GM20000 (cell line): ENCODE measurements around the gene SIVA1.

ENCODE experiments used
- DNase-seq: peaks from one replicate; pipeline ENCODE4 v3.0.0; 2012; ENCODE audit warnings: low spot score
- TF ChIP-seq, protein P1 (sequence below): IDR thresholded peaks from 2 replicates; pipeline ENCODE4 v1.5.1; 2012; ENCODE audit warnings: mild to moderate bottlenecking, control low read depth; ENCODE audit errors: extremely low read depth, missing control alignments

Gene SIVA1

DNA sequence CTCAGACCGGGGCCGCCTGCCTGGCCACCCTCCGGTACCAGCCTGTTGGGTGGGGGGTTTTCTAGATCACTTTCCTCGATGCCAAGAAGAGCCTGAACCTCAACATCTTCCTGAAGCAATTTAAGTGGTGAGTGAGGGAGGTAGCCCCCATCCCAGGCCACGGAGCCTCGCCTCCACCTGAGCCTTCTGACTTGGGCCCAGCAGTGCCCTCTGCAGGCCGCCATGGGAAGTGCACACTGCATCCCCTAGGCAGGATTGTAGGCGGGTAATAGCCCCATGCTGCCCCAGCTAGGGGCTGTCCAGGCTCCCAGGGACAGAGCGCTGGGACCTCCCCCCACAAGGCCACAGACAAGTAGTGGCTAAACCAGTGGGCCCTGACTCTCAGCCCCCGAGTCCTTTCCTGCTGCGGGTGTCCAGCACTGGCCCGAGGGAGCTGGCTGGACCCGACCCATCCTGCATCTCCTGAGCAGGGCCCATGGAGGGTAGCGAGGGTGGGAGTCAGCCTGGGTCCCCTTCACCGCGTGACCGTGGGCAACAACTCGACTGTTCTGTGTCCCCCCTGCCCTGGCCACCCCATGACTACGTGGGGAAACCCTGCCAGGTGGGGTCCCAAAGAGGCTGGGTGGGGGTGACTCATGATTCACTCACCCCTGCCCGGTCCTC, 44.2 kb upstream of the SIVA1 start:
- TF ChIP-seq, protein P1, sequence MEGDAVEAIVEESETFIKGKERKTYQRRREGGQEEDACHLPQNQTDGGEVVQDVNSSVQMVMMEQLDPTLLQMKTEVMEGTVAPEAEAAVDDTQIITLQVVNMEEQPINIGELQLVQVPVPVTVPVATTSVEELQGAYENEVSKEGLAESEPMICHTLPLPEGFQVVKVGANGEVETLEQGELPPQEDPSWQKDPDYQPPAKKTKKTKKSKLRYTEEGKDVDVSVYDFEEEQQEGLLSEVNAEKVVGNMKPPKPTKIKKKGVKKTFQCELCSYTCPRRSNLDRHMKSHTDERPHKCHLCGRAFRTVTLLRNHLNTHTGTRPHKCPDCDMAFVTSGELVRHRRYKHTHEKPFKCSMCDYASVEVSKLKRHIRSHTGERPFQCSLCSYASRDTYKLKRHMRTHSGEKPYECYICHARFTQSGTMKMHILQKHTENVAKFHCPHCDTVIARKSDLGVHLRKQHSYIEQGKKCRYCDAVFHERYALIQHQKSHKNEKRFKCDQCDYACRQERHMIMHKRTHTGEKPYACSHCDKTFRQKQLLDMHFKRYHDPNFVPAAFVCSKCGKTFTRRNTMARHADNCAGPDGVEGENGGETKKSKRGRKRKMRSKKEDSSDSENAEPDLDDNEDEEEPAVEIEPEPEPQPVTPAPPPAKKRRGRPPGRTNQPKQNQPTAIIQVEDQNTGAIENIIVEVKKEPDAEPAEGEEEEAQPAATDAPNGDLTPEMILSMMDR, result peak; percentile 99
- DNase-seq, result peak; percentile 96

DNA sequence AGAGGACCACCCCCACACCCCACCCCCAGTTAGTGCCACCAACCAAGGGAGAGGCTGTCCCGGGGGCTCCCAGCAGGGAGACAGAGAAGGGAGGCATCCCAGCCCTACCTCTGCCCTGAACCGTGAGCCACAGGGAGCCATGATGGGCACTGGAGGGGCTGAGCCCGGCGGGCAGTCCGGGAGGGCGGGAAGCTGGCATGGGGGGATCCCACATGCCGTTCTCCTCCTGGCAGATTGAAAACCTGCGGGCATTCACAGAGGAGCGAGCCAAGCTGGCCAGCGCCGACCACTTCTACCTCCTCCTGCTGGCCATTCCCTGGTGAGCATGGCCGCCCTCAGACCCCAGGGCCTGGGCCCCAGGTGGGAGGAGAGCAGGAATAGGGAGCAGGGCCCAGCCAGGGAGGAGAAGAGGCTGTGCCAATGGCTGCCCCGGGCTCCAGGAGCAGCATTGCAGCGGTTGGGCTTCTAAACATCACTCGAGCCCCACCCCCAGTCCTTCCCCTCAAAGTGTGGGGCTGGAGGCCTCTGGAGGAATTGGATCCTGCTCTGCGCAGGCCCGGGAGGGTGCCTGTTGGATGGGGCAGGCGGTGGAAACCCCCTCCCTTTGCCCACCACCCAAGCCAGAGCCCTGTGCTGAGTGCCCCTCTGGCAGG, 43.4 kb upstream of the SIVA1 start:
- no peak for DNase-seq
- TF ChIP-seq, protein P1, result no peak

DNA sequence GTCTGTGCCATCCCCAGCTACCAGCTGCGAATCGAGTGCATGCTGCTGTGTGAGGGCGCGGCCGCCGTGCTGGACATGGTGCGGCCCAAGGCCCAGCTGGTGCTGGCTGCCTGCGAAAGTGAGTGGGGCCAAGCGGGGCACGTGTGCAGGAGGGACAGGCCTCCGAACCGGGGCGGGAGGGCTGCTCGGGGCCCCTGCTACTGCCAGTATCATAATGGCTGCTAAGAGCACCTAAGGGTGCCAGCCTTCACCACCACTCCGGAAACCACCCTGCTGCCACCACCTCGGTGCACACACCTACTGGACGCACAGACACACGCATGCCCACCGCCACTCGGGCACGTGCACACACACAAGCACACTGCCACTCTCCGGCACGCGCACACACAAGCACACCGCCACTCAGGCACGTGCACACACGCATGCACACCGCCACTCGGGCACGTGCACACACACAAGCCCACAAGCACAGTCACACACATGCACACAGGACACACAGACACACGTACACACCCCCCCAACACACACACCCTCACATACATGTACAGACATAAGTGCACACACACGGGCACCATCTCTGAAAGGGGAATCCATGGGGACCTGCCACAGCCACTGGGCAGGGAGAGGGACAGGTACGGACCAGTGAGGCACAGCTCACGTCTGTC, 42.7 kb upstream of the SIVA1 start:
- DNase-seq, result no peak
- TF ChIP-seq, protein P1, result no peak

DNA sequence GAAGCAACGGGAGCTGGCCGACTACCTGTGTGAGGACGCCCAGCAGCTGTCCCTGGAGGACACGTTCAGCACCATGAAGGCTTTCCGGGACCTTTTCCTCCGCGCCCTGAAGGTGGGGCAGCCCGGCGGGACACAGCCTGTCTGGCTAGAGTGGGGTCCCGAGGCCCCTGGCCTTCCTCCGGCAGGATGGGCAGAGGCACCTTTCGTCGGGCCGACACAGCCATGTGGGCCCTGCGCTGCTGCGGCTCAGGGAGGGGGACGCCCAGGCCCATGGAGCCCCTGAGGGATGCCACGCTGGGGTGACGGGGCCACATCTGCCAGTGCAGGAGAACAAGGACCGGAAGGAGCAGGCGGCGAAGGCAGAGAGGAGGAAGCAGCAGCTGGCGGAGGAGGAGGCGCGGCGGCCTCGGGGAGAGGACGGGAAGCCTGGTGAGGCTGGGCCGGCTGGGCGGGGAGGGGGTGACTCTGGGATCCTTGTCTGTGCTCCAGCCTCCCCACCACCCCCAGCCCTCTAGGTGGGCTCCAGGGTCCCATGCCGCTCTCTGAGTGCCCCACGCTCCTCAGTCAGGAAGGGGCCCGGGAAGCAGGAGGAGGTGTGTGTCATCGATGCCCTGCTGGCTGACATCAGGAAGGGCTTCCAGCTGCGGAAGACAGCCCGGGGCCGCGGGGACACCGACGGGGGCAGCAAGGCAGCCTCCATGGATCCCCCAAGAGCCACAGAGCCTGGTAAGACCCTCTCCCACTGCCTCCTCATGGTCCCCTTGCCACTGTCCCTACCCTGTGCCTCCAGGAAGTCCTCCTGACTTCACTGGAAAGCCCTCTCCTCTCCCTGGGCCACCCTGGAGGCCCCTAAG, 39.8 kb upstream of the SIVA1 start:
- no peak for DNase-seq
- TF ChIP-seq, protein P1, result no peak

DNA sequence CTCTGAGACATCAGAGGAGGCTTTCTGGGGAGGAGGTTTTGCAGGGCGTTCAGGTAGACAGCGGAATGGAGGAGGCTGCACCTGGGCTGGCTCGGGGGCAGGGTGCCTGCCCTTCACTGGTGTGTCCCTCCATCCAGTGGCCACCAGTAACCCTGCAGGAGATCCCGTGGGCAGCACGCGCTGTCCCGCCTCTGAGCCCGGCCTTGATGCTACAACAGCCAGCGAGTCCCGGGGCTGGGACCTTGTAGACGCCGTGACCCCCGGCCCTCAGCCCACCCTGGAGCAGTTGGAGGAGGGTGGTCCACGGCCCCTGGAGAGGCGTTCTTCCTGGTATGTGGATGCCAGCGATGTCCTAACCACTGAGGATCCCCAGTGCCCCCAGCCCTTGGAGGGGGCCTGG, 38.9 kb upstream of the SIVA1 start:
- DNase-seq, result no peak
- TF ChIP-seq, protein P1, result no peak

DNA sequence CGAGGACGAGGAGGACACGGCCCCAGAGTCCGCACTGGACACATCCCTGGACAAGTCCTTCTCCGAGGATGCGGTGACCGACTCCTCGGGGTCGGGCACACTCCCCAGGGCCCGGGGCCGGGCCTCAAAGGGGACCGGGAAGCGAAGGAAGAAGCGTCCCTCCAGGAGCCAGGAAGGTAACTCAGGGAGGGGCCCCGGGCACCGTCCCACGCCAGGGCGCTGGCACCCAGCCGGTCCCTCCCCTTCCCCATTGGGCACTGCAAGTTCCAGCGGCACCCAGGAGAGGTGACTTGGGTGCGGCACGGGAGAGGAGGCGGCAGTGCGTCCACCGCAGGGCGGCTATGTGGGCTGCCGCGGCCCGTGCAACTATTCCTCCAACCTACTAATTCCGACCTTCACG, 38.3 kb upstream of the SIVA1 start:
- TF ChIP-seq, protein P1, result no peak

More for the DNA sequence above, 38.3 kb upstream of the SIVA1 start:
- DNase-seq, result no peak
